Astrocyte of the spinal cord (primary cell): Measurements from ENCODE around the gene LPP.

Source experiments
- DNase-seq: peaks from one replicate; pipeline ENCODE4 v3.0.0; 2011; ENCODE audit warnings: low read depth, low spot score
- H3K4me3 ChIP-seq: 2 replicates; pipeline ENCODE4 v1.5.1; 2011; ENCODE audit warnings: low read depth, mild to moderate bottlenecking, low read length, moderate library complexity
- in situ Hi-C: cut with HindIII; loops from 2 replicates; pipeline ENCODE4 v1.10.0; 2017; ENCODE audit warnings: low sequenced_read_pairs
- TF ChIP-seq, protein P1 (sequence below): IDR thresholded peaks from 2 replicates; pipeline ENCODE4 v1.5.1; 2012; ENCODE audit warnings: low read depth, mild to moderate bottlenecking, low read length, inconsistent platforms

Gene LPP

DNA sequence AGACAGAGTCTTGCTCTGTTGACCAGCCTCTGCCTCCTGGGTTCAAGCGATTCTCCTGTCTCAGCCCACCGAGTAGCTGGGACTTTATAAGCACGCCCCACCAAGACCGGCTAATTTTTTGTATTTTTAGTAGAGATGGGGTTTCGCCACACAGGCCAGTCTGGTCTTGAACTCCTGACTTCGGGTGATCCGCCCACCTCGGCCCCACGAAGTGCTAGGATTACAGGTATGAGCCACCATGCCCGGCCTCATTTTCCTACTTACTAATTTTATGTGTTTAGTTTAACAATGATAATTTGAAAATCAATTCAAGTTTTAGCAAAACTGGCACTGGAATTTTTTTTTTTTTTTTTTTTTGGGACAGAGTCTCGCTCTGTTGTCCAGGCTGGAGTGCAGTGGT is 336.5 kb downstream of the LPP start:
- DNase-seq, result no peak
- in situ Hi-C loops, result no loop called here
- H3K4me3 ChIP-seq, result no peak overlapping the region
- TF ChIP-seq, protein P1, sequence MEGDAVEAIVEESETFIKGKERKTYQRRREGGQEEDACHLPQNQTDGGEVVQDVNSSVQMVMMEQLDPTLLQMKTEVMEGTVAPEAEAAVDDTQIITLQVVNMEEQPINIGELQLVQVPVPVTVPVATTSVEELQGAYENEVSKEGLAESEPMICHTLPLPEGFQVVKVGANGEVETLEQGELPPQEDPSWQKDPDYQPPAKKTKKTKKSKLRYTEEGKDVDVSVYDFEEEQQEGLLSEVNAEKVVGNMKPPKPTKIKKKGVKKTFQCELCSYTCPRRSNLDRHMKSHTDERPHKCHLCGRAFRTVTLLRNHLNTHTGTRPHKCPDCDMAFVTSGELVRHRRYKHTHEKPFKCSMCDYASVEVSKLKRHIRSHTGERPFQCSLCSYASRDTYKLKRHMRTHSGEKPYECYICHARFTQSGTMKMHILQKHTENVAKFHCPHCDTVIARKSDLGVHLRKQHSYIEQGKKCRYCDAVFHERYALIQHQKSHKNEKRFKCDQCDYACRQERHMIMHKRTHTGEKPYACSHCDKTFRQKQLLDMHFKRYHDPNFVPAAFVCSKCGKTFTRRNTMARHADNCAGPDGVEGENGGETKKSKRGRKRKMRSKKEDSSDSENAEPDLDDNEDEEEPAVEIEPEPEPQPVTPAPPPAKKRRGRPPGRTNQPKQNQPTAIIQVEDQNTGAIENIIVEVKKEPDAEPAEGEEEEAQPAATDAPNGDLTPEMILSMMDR, result no peak

DNA sequence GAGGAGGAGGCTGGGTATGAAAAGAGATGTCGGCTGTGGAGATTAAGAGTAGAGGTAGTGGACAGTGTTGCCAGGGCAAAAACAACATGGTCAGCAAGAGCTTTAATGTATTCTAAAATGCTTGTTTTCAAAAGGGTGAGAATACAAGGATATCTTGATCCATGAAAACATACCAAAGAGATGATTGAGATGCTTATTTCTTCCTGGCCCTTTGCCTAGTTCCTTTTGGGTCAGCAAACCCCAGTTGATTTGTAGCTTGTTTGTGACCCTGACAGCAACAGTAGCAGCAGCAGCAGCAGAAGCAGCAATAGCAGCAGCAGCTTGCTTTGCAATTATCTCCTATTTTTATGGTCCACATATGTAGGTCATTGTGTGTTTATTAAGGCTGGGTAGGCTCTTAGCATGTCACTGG is 337.3 kb downstream of the LPP start:
- H3K4me3 ChIP-seq, result no peak overlapping the region
- DNase-seq, result peak; percentile 61
- TF ChIP-seq, protein P1, result no peak
- in situ Hi-C loops, result no loop called here

DNA sequence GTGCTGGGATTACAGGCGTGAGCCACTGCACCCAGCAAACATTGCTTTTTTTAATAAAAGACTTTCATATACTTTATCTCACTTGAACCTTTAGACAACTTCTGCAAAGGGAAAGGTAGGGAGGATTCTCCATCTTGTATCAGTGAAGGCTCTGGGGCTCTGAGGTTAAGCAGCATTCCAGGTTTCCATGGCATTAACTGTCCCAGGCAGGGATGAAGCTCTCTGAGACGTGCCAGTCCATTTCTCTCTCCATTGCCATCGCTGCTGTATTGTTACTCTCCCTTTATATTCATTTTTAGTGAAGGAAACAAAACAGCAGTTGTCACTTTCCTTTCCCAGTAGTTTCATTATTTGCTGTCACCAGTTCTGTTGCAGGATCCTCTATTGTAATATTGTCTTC is 342.4 kb downstream of the LPP start:
- TF ChIP-seq, protein P1, result no peak

DNA sequence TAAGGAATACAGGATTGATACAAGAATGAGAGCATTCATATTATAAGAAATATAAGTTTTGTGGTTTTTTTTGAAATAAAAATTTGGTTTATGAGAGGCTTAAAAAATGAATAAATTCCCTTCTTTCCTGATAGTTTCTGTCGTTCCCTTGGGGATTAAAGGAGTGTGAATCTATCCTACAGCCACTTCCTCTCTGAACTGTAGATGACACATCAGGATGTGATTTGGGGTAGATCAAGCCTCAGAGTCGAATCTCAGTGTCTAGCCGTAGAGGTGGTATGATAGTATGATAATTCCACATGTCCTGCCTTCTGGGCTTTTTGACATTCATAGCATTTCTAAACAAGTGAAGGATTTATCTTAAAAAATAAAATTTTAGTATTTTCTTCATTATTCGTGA is 343.1 kb downstream of the LPP start:
- in situ Hi-C loops, result no loop called here
- TF ChIP-seq, protein P1, result no peak
- H3K4me3 ChIP-seq, result no peak overlapping the region
- no peak for DNase-seq

More for the DNA sequence above, 342.4 kb downstream of the LPP start:
- DNase-seq, result no peak
- in situ Hi-C loops, result no loop called here
- H3K4me3 ChIP-seq, result no peak overlapping the region

DNA sequence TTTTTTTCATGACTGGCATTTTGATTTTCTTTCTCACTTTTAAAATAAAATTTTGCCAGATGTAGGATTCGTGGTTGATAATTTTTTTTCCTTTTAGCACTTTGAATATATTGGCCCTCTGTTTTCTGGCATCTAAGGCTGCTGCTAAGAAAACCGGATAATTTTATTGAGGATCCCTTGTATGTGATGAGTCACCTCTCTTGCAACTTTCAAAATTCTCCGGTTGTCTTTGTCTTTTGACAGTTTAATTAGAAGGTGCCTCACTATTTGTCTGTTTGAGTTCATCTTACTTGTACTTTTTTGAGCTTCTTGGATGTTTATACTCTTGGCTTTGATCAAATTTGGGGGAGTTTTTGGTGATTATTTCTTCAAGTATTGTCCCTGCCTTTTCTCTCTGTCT is 349.7 kb downstream of the LPP start:
- H3K4me3 ChIP-seq, result no peak overlapping the region
- no peak for DNase-seq
- in situ Hi-C loops, result loop anchor here (25.0 kb wide), 1 partner anchor 766 kb away; the partner anchor contains the start of gene BCL6
- TF ChIP-seq, protein P1, result no peak

DNA sequence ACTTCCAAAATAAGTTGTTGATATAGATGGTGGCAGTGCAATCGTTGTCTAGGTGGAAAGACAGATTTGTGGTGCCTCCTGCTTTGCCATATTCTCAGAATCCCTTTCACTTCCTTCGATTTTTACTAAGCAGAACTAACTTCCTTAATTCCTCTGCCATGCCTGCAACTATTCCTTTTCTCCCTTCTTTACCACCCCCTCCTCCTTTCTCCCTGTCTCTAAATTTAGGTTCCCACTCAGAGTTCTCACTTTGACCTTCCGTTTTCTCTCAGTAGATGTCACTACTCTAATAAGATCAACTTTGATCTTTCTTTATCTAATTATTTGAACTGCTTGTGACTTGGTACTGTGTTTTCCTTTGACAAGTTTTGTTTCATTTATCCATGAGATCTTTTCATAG is 351.2 kb downstream of the LPP start:
- TF ChIP-seq, protein P1, result no peak
- in situ Hi-C loops, result loop anchor here (25.0 kb wide), 1 partner anchor 768 kb away; the partner anchor contains the start of gene BCL6
- H3K4me3 ChIP-seq, result no peak overlapping the region
- DNase-seq, result no peak

DNA sequence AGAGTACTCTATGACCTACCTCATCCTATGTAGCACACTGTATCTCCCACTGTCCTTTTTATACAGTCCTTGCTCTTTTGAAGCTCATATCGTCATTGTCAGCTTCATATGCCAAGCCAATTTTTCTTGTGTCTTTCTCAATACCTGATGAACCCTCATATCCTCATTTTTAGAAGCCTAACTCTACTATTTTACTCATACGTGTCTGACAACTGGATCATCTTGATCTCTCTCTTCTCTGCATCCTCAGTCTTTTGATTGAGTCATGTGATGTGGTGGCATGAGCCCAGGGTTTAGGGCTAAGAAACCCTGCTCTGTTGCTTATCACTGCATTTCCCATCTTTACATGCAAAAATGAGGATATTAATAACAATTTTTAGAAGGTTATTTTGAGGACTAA is 352.0 kb downstream of the LPP start:
- in situ Hi-C loops, result loop anchor here (25.0 kb wide), 1 partner anchor 769 kb away; the partner anchor contains the start of gene BCL6
- DNase-seq, result no peak
- no peak overlapping the region for H3K4me3 ChIP-seq

More for the DNA sequence above, 352.0 kb downstream of the LPP start:
- TF ChIP-seq, protein P1, result no peak
